Measurements from ENCODE around the gene RASGEF1B. TPM values are rescaled to one million over a fixed set of nuclear protein-coding genes. Genes with fewer than 3 reads are reported as not detected.

Gene RASGEF1B
- total and polyA plus RNA-seq, 2 of the 4 experiments (the other 2 are of a cell fraction): 0.09 to 0.36 TPM

DNA sequence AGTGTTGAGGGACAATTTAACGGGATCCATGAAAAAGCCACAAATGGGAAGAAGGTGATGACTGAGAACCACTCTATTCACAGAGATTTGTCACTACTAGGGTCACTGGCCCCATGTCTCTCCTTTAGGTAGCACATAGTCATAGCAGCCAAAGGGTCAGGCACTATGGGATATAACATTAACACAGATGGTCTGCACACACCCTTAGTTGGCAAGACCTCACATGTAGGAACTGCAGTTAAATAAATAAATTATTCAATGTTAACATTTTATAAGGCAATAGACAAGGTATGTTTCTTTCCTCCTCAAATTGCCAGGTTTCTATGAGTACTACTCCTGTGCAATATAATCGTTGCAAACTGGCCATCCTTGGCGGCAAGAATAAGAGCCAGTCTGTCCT is 10.9 kb downstream of the RASGEF1B start:
- peaks cover 7% of the 10 kb centered on the region; the same call in 1 of the 2 replicates for H3K27me3 ChIP-seq (ENCODE audit: control insufficient read depth, insufficient read depth, low read length)
- no peak for DNase-seq
- H4K5ac ChIP-seq (ENCODE audit: low read depth, low read length): no peak overlapping the region
- H3K14ac ChIP-seq (replicated peaks; ENCODE audit: low read depth, low read length): no peak overlapping the region
- no peak overlapping the region for H2BK120ac ChIP-seq (ENCODE audit: low read depth, low read length)
- POLR2A ChIA-PET (ENCODE audit: unreplicated experiment): no interaction called here
- H4K91ac ChIP-seq (ENCODE audit: insufficient read depth, low read depth, low read length): no peak overlapping the region
- WGBS, 2 experiments (ENCODE audit: extremely low coverage in 2 of 2, insufficient read length in 1 of 2): 93% methylated on average over 2 of the region's 3 CpGs; no CpG with 5 or more reads in 1 of the 2 experiments
- no TSS peak for BruUV-seq (replicated peaks)
- no peak overlapping the region for H3K23ac ChIP-seq (ENCODE audit: low read depth, low read length)
- H3K9me1 ChIP-seq (ENCODE audit: insufficient read depth, low read length): no peaks in the 10 kb centered on the region
- no peak overlapping the region for H2BK5ac ChIP-seq (ENCODE audit: low read depth, low read length, poor library complexity, severe bottlenecking)
- no peak overlapping the region for H3K9ac ChIP-seq (ENCODE audit: low read depth, low read length)
- no peak overlapping the region for H3K27ac ChIP-seq (ENCODE audit: insufficient read depth, low read length)
- H4K8ac ChIP-seq (ENCODE audit: low read depth in 2 of 2, low read length in 2 of 2): no peak overlapping the region
- no peaks in the 10 kb centered on the region for H3K9me3 ChIP-seq (ENCODE audit: control insufficient read depth, insufficient read depth, low read length)
- no peak overlapping the region for H3K18ac ChIP-seq (ENCODE audit: low read depth, low read length)
- H3K4me2 ChIP-seq (ENCODE audit: low read depth, low read length): no peak overlapping the region
- dilution Hi-C loops (cut with HindIII; ENCODE audit: low sequenced_read_pairs, unreplicated experiment): no loop called here
- no peak overlapping the region for H3K56ac ChIP-seq (ENCODE audit: extremely low read depth, insufficient read depth, low read length)
- no peak overlapping the region for H2AFZ ChIP-seq (replicated peaks; ENCODE audit: low read length, poor library complexity)
- in situ Hi-C loops (cut with MboI; ENCODE audit: low sequenced_read_pairs): no loop called here
- no peak overlapping the region for H3K4ac ChIP-seq (ENCODE audit: low read depth, low read length)
- intact Hi-C loops (cut with micrococcal nuclease): no loop called here
- no peak overlapping the region for H2AK9ac ChIP-seq (replicated peaks; ENCODE audit: low read depth, low read length, poor library complexity)
- H2BK20ac ChIP-seq (ENCODE audit: low read depth, low read length): no peak overlapping the region
- no peaks in the 10 kb centered on the region for H3K79me1 ChIP-seq (ENCODE audit: low read depth in 1 of 2, low read length in 2 of 2)
- CTCF ChIA-PET: no interaction called here
- H3K36me3 ChIP-seq (ENCODE audit: control insufficient read depth, insufficient read depth, low read length): peaks cover 2% of the 10 kb centered on the region; the same call in 1 of the 2 replicates
- no peak for ATAC-seq (ENCODE audit: low read depth)
- H2AK5ac ChIP-seq (ENCODE audit: low read depth, low read length): no peak overlapping the region
- H3K4me1 ChIP-seq (ENCODE audit: control insufficient read depth, insufficient read depth, low read length): peaks cover 2% of the 10 kb centered on the region; the same call in 1 of the 2 replicates
- H2BK15ac ChIP-seq (ENCODE audit: low read depth, low read length): no peak overlapping the region
- no peak overlapping the region for H3K4me3 ChIP-seq (ENCODE audit: insufficient read depth, low read depth, low read length)
- H4K20me1 ChIP-seq (ENCODE audit: insufficient read depth, low read length): no peaks in the 10 kb centered on the region
- TF ChIP-seq BHLHE40 (IDR thresholded peaks at IDR 0.05; ENCODE audit: low read depth, low read length): no peak
- no peak for TF ChIP-seq MXI1 (IDR thresholded peaks at IDR 0.05; ENCODE audit: borderline replicate concordance, low read depth, low read length)
- no peak for TF ChIP-seq MAFK (IDR thresholded peaks at IDR 0.05; ENCODE audit: low read depth, low read length)
- no peak for TF ChIP-seq CEBPB (IDR thresholded peaks at IDR 0.05; ENCODE audit: low read depth, low read length)
- TF ChIP-seq RFX5 (IDR thresholded peaks at IDR 0.05; ENCODE audit: low read depth, low read length): no peak
- no peak for TF ChIP-seq RAD21 (IDR thresholded peaks at IDR 0.05; ENCODE audit: low read length)
- TF ChIP-seq CHD1 (IDR thresholded peaks at IDR 0.05; ENCODE audit: low read depth, low read length): no peak
- no peak for TF ChIP-seq POLR2A (IDR thresholded peaks at IDR 0.05; ENCODE audit: low read depth, low read length)
- TF ChIP-seq, protein P1, sequence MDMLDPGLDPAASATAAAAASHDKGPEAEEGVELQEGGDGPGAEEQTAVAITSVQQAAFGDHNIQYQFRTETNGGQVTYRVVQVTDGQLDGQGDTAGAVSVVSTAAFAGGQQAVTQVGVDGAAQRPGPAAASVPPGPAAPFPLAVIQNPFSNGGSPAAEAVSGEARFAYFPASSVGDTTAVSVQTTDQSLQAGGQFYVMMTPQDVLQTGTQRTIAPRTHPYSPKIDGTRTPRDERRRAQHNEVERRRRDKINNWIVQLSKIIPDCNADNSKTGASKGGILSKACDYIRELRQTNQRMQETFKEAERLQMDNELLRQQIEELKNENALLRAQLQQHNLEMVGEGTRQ (IDR thresholded peaks at IDR 0.05; ENCODE audit: low read depth, low read length): no peak
- TF ChIP-seq FOS (IDR thresholded peaks at IDR 0.05; ENCODE audit: low read depth, low read length): no peak
- TF ChIP-seq, protein P2, sequence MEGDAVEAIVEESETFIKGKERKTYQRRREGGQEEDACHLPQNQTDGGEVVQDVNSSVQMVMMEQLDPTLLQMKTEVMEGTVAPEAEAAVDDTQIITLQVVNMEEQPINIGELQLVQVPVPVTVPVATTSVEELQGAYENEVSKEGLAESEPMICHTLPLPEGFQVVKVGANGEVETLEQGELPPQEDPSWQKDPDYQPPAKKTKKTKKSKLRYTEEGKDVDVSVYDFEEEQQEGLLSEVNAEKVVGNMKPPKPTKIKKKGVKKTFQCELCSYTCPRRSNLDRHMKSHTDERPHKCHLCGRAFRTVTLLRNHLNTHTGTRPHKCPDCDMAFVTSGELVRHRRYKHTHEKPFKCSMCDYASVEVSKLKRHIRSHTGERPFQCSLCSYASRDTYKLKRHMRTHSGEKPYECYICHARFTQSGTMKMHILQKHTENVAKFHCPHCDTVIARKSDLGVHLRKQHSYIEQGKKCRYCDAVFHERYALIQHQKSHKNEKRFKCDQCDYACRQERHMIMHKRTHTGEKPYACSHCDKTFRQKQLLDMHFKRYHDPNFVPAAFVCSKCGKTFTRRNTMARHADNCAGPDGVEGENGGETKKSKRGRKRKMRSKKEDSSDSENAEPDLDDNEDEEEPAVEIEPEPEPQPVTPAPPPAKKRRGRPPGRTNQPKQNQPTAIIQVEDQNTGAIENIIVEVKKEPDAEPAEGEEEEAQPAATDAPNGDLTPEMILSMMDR (conservative IDR thresholded peaks at IDR 0.05; ENCODE audit: low read depth, low read length): no peak
- TF ChIP-seq MAZ (IDR thresholded peaks at IDR 0.05; ENCODE audit: borderline replicate concordance, low read depth, low read length): no peak
- TF ChIP-seq RCOR1 (IDR thresholded peaks at IDR 0.05; ENCODE audit: insufficient replicate concordance, low read length): no peak
- TF ChIP-seq NFE2L2 (IDR thresholded peaks at IDR 0.05; ENCODE audit: low read depth, low read length): no peak
- TF ChIP-seq, protein P3, sequence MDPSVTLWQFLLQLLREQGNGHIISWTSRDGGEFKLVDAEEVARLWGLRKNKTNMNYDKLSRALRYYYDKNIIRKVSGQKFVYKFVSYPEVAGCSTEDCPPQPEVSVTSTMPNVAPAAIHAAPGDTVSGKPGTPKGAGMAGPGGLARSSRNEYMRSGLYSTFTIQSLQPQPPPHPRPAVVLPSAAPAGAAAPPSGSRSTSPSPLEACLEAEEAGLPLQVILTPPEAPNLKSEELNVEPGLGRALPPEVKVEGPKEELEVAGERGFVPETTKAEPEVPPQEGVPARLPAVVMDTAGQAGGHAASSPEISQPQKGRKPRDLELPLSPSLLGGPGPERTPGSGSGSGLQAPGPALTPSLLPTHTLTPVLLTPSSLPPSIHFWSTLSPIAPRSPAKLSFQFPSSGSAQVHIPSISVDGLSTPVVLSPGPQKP (IDR thresholded peaks at IDR 0.05; ENCODE audit: borderline replicate concordance, low read depth, low read length): no peak

All from IMR-90 (cell line).